ENCODE results near the gene GUCY2C. TPM values are rescaled to one million over a fixed set of nuclear protein-coding genes. Genes with fewer than 3 reads are reported as not detected.

The GUCY2C gene
- total and polyA plus RNA-seq, 10 of the 15 experiments (the other 5 are each of a cell fraction or from before 2014, with no cell fraction given): 0.08 to 0.60 (median 0.17) TPM

DNA sequence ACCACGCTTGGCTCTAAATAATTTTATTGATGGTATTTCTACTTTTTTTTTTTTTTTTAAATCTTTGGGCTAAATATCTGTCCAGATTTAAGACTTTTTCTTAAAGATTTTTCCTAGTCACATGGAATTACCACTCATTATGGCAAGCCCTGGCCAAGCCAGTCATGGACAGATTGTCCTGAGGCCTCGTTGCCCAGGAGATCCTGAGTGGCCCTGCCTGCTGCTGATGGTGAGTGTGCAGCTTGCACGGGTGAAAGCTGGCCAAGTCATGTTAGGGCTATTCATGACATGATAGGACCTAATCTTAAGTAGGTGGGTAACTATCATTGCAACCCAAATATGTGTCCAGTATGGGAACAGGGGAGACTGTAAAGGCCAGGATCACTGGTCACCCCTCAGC, 27.8 kb downstream of the GUCY2C start (continued):
- TF ChIP-seq, protein P1, sequence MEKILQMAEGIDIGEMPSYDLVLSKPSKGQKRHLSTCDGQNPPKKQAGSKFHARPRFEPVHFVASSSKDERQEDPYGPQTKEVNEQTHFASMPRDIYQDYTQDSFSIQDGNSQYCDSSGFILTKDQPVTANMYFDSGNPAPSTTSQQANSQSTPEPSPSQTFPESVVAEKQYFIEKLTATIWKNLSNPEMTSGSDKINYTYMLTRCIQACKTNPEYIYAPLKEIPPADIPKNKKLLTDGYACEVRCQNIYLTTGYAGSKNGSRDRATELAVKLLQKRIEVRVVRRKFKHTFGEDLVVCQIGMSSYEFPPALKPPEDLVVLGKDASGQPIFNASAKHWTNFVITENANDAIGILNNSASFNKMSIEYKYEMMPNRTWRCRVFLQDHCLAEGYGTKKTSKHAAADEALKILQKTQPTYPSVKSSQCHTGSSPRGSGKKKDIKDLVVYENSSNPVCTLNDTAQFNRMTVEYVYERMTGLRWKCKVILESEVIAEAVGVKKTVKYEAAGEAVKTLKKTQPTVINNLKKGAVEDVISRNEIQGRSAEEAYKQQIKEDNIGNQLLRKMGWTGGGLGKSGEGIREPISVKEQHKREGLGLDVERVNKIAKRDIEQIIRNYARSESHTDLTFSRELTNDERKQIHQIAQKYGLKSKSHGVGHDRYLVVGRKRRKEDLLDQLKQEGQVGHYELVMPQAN (conservative IDR thresholded peaks at IDR 0.05): no peak
- TF ChIP-seq TCF12 (IDR thresholded peaks at IDR 0.05; ENCODE audit: low read depth, low read length) (no peak), MTA3 (IDR thresholded peaks at IDR 0.05; ENCODE audit: borderline replicate concordance, low read length) (no peak), RAD21 (IDR thresholded peaks at IDR 0.05; ENCODE audit: insufficient read depth, low read depth, low read length) (no peak), TAF1 (IDR thresholded peaks at IDR 0.05; ENCODE audit: borderline replicate concordance, low read depth, low read length) (no peak), PAX8 (IDR thresholded peaks at IDR 0.05) (no peak), BACH1 (IDR thresholded peaks at IDR 0.05; ENCODE audit: borderline replicate concordance) (no peak), POLR2AphosphoS5 (IDR thresholded peaks at IDR 0.05; ENCODE audit: low read length) (no peak)
- TF ChIP-seq, protein P2, sequence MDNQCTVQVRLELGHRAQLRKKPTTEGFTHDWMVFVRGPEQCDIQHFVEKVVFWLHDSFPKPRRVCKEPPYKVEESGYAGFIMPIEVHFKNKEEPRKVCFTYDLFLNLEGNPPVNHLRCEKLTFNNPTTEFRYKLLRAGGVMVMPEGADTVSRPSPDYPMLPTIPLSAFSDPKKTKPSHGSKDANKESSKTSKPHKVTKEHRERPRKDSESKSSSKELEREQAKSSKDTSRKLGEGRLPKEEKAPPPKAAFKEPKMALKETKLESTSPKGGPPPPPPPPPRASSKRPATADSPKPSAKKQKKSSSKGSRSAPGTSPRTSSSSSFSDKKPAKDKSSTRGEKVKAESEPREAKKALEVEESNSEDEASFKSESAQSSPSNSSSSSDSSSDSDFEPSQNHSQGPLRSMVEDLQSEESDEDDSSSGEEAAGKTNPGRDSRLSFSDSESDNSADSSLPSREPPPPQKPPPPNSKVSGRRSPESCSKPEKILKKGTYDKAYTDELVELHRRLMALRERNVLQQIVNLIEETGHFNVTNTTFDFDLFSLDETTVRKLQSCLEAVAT (IDR thresholded peaks at IDR 0.05): no peak
- TF ChIP-seq, protein P3, sequence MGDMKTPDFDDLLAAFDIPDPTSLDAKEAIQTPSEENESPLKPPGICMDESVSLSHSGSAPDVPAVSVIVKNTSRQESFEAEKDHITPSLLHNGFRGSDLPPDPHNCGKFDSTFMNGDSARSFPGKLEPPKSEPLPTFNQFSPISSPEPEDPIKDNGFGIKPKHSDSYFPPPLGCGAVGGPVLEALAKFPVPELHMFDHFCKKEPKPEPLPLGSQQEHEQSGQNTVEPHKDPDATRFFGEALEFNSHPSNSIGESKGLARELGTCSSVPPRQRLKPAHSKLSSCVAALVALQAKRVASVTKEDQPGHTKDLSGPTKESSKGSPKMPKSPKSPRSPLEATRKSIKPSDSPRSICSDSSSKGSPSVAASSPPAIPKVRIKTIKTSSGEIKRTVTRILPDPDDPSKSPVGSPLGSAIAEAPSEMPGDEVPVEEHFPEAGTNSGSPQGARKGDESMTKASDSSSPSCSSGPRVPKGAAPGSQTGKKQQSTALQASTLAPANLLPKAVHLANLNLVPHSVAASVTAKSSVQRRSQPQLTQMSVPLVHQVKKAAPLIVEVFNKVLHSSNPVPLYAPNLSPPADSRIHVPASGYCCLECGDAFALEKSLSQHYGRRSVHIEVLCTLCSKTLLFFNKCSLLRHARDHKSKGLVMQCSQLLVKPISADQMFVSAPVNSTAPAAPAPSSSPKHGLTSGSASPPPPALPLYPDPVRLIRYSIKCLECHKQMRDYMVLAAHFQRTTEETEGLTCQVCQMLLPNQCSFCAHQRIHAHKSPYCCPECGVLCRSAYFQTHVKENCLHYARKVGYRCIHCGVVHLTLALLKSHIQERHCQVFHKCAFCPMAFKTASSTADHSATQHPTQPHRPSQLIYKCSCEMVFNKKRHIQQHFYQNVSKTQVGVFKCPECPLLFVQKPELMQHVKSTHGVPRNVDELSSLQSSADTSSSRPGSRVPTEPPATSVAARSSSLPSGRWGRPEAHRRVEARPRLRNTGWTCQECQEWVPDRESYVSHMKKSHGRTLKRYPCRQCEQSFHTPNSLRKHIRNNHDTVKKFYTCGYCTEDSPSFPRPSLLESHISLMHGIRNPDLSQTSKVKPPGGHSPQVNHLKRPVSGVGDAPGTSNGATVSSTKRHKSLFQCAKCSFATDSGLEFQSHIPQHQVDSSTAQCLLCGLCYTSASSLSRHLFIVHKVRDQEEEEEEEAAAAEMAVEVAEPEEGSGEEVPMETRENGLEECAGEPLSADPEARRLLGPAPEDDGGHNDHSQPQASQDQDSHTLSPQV (IDR thresholded peaks at IDR 0.05): no peak
- TF ChIP-seq, protein P4, sequence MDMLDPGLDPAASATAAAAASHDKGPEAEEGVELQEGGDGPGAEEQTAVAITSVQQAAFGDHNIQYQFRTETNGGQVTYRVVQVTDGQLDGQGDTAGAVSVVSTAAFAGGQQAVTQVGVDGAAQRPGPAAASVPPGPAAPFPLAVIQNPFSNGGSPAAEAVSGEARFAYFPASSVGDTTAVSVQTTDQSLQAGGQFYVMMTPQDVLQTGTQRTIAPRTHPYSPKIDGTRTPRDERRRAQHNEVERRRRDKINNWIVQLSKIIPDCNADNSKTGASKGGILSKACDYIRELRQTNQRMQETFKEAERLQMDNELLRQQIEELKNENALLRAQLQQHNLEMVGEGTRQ (IDR thresholded peaks at IDR 0.05; ENCODE audit: borderline replicate concordance, low read depth, low read length): no peak

All from GM12878 (cell line).